Bone marrow (tissue), 2 donors: ENCODE results near the gene VIPR2.

Experiments
- DNase-seq, 2 donors: peaks; one replicate each; lab custom pipeline; 2025; lab: John Stamatoyannopoulos, UW

VIPR2 gene

GRCh38 chr7:159158125-159158887, 13.6 kb upstream of the VIPR2 start:
- DNase-seq, result no peak

GRCh38 chr7:159157714-159158113, 13.0 kb upstream of the VIPR2 start:
- DNase-seq, result no peak

GRCh38 chr7:159156436-159157245, 12.0 kb upstream of the VIPR2 start:
- no peak for DNase-seq

GRCh38 chr7:159155410-159155809, 10.7 kb upstream of the VIPR2 start:
- DNase-seq, result no peak

- DNase-seq, result no peak
These were observed 9.6 kb upstream of the VIPR2 start for GRCh38 chr7:159154243-159154642.

GRCh38 chr7:159153511-159153910, 8.8 kb upstream of the VIPR2 start:
- no peak for DNase-seq

GRCh38 chr7:159152816-159153215, 8.1 kb upstream of the VIPR2 start:
- no peak for DNase-seq

GRCh38 chr7:159151231-159151630, 6.6 kb upstream of the VIPR2 start:
- no peak for DNase-seq

GRCh38 chr7:159149488-159149887, 4.8 kb upstream of the VIPR2 start:
- DNase-seq, result no peak

GRCh38 chr7:159148430-159149395, 4.0 kb upstream of the VIPR2 start:
- DNase-seq, result no peak

- DNase-seq, result no peak
These were observed 3.0 kb upstream of the VIPR2 start for GRCh38 chr7:159147687-159148086.

- no peak for DNase-seq
These were observed 2.6 kb upstream of the VIPR2 start for GRCh38 chr7:159147246-159147645.

- no peak for DNase-seq
These were observed 1.6 kb upstream of the VIPR2 start for GRCh38 chr7:159146084-159146858.

GRCh38 chr7:159145490-159145855, 806 bp upstream of the VIPR2 start:
- no peak for DNase-seq

GRCh38 chr7:159143780-159144757, 598 bp downstream of the VIPR2 start:
- DNase-seq, result no peak

GRCh38 chr7:159142730-159143129, 1.9 kb downstream of the VIPR2 start:
- DNase-seq, result no peak

GRCh38 chr7:159142199-159142598, 2.5 kb downstream of the VIPR2 start:
- no peak for DNase-seq

GRCh38 chr7:159141660-159142059, 3.0 kb downstream of the VIPR2 start:
- no peak for DNase-seq

GRCh38 chr7:159141167-159141566, 3.5 kb downstream of the VIPR2 start:
- DNase-seq, result no peak
